ENCODE measurements around the gene SLC38A8.
A peak's percentile ranks its signal among the peaks of the same experiment; 100 is the strongest.

The SLC38A8 gene

DNA sequence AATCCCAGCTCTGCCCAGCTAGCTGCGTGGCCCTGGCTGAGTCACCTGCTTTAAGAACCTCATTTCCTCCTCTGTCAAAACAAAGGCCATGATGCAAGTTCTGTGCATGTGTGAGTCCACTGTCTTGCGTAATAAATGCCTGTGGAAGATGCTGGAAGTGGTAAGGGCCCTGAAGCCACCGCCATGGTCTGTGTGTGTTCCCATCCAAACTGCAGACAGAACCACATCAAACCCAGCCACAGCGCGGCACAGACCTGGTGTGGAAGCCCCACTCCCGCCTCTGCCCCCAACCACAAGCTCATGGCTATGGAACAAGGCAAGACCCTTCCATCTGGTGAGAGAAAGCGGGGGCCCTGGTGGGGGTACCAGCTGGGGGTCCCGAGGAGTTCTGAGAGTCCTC is 48.5 kb downstream of the SLC38A8 start:
- no peak for DNase-seq

DNA sequence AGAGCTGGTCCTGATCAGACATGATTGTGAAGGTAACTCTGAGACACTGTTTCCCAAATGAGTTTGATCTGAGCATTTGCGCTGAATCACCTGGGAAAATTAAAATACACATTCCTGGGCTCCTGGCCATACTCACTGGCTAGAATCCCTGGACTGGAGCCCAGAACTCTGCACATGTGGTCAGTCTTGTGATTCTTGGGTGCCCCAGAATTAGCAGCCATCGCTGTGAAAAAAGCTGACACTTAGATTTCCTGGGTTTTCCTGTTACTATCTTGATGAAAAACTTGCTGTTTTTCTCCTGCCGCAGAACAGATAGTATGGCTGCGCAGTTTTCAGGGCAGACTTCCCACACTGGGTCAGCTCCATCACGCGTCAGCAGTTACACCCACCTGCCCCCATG is 50.0 kb downstream of the SLC38A8 start:
- DNase-seq, result peak; percentile 30

DNA sequence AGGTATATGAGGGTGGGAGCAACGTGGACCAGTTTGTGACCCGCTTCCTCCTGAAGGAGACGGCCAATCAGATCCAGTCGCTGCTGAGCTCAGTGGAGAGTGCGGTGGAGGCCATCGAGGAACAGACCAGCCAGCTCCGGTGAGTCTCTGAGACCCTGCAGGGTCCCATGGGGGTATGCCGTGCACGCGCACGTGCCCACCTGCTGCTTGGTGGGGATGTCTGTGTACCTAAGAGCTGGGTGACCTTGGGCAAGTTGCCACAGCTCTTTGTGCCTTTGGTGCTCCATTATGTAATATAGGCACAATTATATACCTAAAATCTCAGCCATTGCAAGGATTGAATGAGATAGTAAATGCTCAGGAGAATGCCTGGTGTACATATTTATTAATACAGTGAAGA is 52.1 kb downstream of the SLC38A8 start:
- DNase-seq, result no peak

DNA sequence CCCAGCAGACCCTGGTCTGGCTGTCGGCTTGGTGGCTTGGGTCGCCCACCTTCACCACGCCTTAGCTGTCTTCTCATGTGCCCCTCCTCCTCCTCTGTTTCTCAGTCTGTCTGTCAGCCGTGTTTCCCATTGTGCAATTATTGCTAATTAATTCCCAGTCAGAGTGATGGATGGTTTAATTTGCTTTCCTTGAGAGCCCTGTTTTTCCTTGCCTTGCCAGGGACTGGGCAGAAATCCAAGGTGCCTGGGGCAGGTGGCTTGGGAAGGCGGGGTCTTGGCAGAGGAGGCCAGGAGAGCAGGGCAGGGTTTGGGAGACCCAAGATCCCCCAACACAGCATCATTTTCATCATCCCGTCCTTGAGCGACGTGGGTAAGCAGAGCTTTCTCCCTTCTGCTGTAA is 53.3 kb downstream of the SLC38A8 start:
- no peak for DNase-seq

DNA sequence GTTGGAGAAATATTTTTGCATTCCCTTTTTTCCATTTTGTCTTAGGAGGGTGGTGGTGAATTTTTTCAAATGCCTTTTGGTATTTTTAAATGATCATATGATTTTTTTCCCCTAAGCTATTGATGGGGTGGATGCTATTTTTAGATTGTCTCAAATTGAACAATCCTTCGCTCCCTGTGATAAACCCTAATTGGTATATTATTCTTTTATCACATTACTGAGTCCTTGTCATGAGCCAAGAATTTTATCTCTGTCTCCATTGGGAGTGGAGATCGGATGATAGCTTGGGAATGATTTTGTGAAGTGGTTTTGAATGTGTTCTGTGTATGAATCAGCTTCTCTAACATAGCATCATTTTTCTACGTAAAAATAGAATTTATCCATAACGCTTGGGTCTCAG is 59.1 kb downstream of the SLC38A8 start:
- no peak for DNase-seq

- DNase-seq, result no peak
Observed at GRCh38 chr16:83981799-83982198, 60.8 kb downstream of the SLC38A8 start.

DNA sequence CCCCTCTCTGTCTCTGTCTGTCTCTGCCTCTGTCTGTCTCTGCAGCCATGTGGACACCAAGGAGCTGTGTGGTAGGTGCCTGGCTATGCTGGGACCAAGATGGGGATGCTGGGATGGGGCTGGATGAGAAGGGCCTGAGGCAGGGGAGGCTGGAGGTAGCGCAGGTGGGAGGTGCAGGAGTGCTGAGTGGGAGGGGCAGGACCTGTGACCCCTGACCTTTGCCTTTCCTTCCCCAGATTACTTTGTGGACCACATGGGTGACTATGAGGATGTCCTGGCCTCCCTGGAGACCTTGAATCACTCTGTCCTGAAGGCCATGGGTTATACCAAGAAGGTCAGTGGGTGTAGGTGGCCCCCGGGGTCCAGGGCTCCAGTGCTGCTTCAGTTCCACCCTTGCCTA is 61.8 kb downstream of the SLC38A8 start:
- DNase-seq, result no peak

- no peak for DNase-seq
Observed at GRCh38 chr16:83979441-83979840, 63.2 kb downstream of the SLC38A8 start.

DNA sequence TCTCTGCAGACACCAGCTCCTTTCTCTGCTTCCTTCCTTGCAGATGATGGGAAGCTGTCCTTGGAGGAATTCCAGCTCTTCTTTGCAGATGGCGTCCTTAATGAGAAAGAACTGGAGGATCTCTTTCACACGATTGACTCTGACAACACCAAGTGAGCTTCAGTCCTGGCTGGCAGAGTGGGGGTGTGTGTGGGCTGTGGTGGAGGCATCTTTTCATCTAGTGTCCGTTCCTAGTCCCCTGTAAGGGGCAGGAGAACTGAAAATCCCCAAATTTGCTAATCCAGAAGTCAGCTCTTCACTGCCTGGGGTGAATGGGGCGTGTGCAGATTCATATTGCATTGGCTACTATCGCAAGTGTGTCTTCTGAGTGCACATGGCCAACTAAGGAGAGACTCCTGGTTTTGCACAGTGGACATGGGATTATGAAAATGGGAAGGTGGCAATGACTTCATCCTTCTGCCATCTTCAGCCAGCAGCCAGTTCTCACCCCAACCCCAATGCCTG is 64.1 kb downstream of the SLC38A8 start:
- DNase-seq, result no peak

- DNase-seq, result no peak
Observed at GRCh38 chr16:83977056-83977815, 65.4 kb downstream of the SLC38A8 start.

DNA sequence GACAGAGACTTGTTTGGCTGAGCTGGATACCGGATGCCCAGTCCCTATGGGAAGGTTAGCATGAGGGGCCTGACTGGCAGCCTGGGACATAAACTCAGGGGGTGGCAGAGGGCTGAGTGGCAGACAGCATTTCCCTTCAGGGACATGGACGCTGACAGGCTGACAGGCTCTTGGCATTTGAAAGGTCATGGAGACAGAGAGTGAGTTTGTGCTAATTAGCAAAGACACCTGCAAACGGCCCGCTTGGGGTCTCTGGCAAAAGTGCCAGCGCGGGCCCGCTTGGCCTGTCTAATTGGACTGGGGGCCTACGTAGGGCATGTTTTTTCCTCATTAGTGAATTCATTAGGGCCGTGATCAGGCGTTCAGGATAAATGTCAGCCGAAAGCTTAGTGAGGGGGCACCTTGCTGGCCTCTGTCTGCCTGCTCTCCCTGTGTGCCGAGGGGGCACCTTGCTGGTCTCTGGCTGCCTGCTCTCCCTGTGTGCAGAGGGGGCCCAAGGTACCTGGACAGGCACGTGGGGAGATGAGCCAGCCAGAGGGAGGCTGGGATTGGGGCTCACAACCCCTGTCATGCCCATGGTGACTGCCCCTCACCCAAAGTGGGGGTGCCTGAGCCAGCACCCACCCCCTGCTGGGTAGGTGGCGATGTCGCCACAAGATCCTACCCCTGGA is 66.9 kb downstream of the SLC38A8 start:
- no peak for DNase-seq

- DNase-seq, result no peak
Observed at GRCh38 chr16:83974475-83974874, 68.1 kb downstream of the SLC38A8 start.

DNA sequence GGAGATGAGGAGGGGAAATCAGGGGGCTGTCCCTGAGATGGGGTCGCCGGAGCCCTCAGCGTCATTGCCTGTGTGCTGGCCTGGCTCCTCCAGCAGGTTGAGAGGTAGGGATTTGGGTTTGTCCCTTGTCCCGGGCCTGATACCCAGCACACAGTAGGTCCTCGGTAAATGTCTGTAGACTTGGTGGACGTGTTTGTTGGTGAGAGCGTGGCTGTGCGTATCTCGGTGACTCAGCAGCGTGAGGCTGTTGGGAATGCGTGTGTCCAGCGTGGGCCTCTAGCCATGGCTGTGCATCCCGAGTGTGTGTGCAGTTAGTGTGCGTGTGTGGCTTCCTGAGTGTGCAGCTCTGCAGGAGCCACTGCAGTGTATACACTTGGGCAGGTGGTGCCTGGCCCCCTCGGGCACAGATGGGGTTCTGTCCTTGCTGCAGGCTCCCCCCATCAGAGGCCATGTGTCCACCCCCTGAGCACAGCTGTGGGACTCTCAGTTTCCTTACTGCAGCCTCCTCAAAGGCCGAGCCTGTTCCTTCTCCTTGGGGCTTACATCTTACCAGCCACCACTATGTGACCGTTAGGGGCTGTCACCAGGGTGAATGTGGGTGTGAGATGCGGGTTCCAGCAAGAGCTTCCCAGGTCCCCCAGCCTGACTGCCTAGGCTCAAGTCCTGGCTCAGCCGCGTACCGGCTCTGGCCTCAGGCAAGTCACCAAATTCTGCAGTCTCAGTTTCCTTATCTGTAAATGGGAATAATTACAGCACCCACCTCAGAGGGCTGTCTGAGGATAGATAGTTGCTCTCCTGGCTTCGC is 68.8 kb downstream of the SLC38A8 start:
- DNase-seq, result no peak

DNA sequence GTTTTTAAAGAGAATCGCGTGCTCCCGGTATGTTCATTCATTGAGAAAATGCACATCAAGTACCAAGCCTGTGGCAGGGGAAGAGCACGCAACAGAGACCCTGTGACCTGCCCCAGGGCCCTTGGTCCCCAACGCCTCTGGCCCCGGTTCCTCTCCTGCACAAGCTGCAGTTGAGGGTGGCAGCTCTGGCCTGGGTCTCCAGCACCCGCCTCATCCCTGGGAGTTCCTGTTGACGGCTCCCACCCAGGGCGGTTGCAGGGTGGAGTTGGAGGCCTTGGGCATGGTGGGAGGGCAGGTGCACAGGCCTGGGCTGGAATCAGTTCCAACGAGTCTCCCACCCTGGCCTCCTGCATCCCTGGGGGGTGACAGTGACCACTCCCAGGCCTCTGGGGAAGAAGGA is 69.5 kb downstream of the SLC38A8 start:
- DNase-seq, result no peak

DNA sequence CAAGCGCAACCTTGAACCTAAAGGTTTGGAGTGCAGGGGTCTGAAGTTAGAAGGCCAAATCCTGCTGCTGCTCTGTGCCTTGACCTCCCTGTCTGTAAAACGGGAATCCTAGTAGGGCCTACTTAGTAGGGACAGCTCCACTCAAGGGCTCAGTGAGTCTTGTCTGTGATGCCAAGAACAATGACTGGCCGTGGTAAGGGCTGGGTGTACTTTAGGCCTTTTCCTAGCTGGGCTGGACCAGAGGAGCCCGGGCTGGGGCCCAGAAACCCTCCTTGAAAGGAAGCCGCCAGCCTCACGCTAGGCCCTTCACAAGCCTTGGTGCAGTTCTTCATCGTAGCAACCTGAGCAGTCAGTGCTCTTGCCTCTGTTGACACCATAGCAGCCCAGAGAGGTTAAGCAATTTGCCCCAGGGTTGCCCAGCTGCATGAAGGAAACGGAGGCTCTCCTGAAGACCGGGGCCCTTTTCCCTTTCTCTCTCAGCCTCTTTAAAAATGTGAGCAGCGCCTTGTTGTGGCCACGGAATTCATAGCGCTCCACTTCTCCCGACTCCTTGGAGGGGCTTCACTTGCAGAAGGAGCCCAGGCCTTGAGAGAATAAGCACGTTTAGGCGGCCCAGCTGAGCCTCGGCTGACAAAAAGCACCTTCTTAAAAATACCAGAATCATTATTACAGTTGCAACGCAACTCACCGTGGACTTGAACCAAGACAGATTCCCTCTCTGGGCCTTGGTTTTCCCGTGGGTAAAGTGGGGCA is 70.2 kb downstream of the SLC38A8 start:
- DNase-seq, result no peak

GRCh38 chr16:83971165-83972130 is 71.1 kb downstream of the SLC38A8 start:
- DNase-seq, result no peak

GRCh38 chr16:83970430-83970815 is 72.2 kb downstream of the SLC38A8 start:
- no peak for DNase-seq

DNA sequence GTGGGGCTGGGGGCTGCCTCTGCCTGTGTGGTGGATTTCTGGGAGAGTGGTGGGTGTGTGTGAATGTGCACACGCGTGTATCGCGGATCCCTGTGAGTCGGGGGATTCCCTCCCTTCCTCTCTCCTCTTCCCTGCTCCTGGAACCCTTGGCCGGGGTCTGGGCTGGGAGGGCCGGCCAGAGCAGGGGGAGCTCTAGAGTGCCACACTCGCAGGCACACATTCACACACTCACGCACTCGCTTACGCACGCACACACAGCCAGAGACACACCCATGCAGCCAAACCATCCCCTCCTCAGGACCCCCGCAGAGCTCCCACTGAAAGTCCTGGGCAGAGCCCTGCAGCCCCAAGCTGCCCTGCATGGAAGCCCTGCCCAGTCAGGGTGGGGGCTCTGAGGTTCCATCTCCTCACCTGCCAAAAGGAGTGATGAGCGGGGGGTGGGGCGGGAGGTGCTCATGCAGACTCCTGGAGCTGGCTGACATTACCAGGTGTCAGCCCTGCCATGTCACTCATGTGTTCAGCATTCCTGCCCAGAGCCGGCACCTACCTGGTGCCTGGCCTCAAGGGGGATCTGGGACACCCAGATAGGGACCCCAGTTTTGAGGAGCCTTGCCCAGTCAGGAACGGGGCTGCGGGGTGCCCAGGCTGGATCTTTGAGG is 72.7 kb downstream of the SLC38A8 start:
- no peak for DNase-seq

GRCh38 chr16:83968891-83969649 is 73.5 kb downstream of the SLC38A8 start:
- no peak for DNase-seq

DNA sequence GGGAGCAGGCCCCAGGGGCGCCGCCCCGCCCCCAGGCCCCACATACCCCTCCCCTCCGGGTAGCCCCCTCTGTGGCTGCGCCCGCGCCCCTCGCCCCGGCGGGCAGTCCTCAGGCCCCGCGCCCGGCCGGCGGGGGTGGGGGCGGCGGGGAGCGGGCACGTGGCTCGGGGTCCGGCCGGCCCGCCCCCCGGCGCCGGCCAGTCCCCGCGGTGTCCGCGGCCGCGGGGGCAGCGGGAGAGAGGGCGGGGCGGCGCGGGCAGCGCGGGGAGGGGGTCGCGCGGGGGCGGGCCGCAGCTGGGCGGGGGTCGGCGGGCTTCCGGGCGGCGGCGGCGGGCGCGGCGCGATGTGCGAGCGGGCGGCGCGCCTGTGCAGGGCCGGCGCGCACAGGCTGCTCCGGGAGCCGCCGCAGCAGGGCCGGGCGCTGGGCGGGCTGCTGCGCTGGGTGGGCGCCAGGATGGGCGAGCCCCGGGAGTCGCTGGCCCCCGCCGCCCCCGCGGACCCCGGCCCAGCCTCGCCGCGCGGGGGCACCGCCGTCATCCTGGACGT is 74.2 kb downstream of the SLC38A8 start:
- no peak for DNase-seq

All from NCI-H2029 (cell line).